Measurements from ENCODE around the gene IPCEF1.
"Not testable (repeated sequence)": the region's sequence is repeated elsewhere in the genome, so short reads cannot be mapped to it uniquely, and the experiment has no call there.

Gene IPCEF1

GRCh38 chr6:154213782-154214181 is 142.8 kb downstream of the IPCEF1 start:
- DNase-seq: no peak

GRCh38 chr6:154210678-154211077 is 145.9 kb downstream of the IPCEF1 start:
- DNase-seq: no peak

- DNase-seq: no peak
These were observed 147.0 kb downstream of the IPCEF1 start for GRCh38 chr6:154209555-154209954.

- no peak for DNase-seq
These were observed 149.6 kb downstream of the IPCEF1 start for GRCh38 chr6:154206996-154207395.

- DNase-seq: no peak
These were observed 150.5 kb downstream of the IPCEF1 start for GRCh38 chr6:154206141-154206540.

GRCh38 chr6:154202958-154203357 is 153.6 kb downstream of the IPCEF1 start:
- no peak for DNase-seq

- DNase-seq: no peak
These were observed 154.3 kb downstream of the IPCEF1 start for GRCh38 chr6:154202339-154202738.

- not testable (repeated sequence) for DNase-seq
These were observed 154.9 kb downstream of the IPCEF1 start for GRCh38 chr6:154201688-154202087.

GRCh38 chr6:154197196-154197860 is 159.3 kb downstream of the IPCEF1 start:
- DNase-seq: no peak

- DNase-seq: no peak
These were observed 160.2 kb downstream of the IPCEF1 start for GRCh38 chr6:154196333-154196885.

- no peak for DNase-seq
These were observed 168.9 kb downstream of the IPCEF1 start for GRCh38 chr6:154187714-154188113.

- DNase-seq: no peak
These were observed 169.4 kb downstream of the IPCEF1 start for GRCh38 chr6:154187203-154187602.

GRCh38 chr6:154179434-154179833 is 177.2 kb downstream of the IPCEF1 start:
- no peak for DNase-seq

- DNase-seq: not testable (repeated sequence)
These were observed 184.2 kb downstream of the IPCEF1 start for GRCh38 chr6:154172393-154172792.

GRCh38 chr6:154170106-154170505 is 186.5 kb downstream of the IPCEF1 start:
- DNase-seq: no peak

GRCh38 chr6:154169193-154169847 is 187.3 kb downstream of the IPCEF1 start:
- DNase-seq: no peak

- DNase-seq: no peak
These were observed 189.5 kb downstream of the IPCEF1 start for GRCh38 chr6:154167126-154167525.

- DNase-seq: no peak
These were observed 190.5 kb downstream of the IPCEF1 start for GRCh38 chr6:154166140-154166539.

GRCh38 chr6:154165478-154165877 is 191.1 kb downstream of the IPCEF1 start:
- no peak for DNase-seq

GRCh38 chr6:154164397-154164796 is 192.2 kb downstream of the IPCEF1 start:
- no peak for DNase-seq

- DNase-seq: no peak
These were observed 194.9 kb downstream of the IPCEF1 start for GRCh38 chr6:154161689-154162088.

GRCh38 chr6:154159126-154159525 is 197.5 kb downstream of the IPCEF1 start:
- no peak for DNase-seq

- DNase-seq: no peak
These were observed 198.9 kb downstream of the IPCEF1 start for GRCh38 chr6:154157706-154158105.

GRCh38 chr6:154157082-154157481 is 199.5 kb downstream of the IPCEF1 start:
- no peak for DNase-seq

All from NCI-H146 (cell line).